Gastroesophageal sphincter (tissue), 4 donors: Measurements from ENCODE around the gene NEURL1. TPM values are rescaled to one million over a fixed set of nuclear protein-coding genes. Genes with fewer than 3 reads are reported as not detected.

ENCODE experiments used
- ATAC-seq: fragments of 150-250 bp; one replicate; pipeline ENCODE4 v1.9.1; 2016; ENCODE audit warnings: mild to moderate bottlenecking, moderate library complexity
- H3K27ac ChIP-seq, 4 donors: fragments of 200-600 bp; sonication (generic) in 3 of 4; 1 replicate in 3 of 4; 2 replicates in 1 of 4; pipeline ENCODE4 v1.5.1; 2016 to 2019
- H3K27me3 ChIP-seq: fragments of 200-600 bp; sonication (generic); one replicate; pipeline ENCODE4 v1.5.1; 2019
- H3K36me3 ChIP-seq, 2 donors: fragments of 200-600 bp; sonication (generic); one replicate each; pipeline ENCODE4 v1.5.1; 2019; ENCODE audit warnings: control low read depth in 1 of 2
- H3K4me1 ChIP-seq, 3 donors: fragments of 200-600 bp; sonication (generic); 1 replicate in 2 of 3; 2 replicates in 1 of 3; pipeline ENCODE4 v1.5.1; 2016 to 2019; ENCODE audit warnings: control low read depth in 2 of 3
- H3K4me3 ChIP-seq, 2 donors: fragments of 200-600 bp; sonication (generic); one replicate each; pipeline ENCODE4 v1.5.1; 2019; ENCODE audit warnings: mild to moderate bottlenecking in 1 of 2, moderate library complexity in 1 of 2
- H3K9me3 ChIP-seq, 3 donors: fragments of 200-600 bp; sonication (generic); one replicate each; pipeline ENCODE4 v1.5.1; 2017 to 2019; ENCODE audit warnings: control low read depth in 2 of 3
- EP300 ChIP-seq: sonication (generic); formaldehyde crosslinking; IDR thresholded peaks from one replicate; pipeline ENCODE4 v1.6.1; 2017; ENCODE audit warnings: antibody characterized with exemption, mild to moderate bottlenecking
- POLR2A ChIP-seq, 2 donors: fragments of 450-650 bp; IDR thresholded peaks; one replicate each; pipeline ENCODE4 v1.6.1; 2017; ENCODE audit warnings: antibody characterized with exemption in 2 of 2, mild to moderate bottlenecking in 2 of 2, moderate library complexity in 1 of 2
- POLR2AphosphoS5 ChIP-seq: sonication (generic); formaldehyde crosslinking; IDR thresholded peaks from one replicate; pipeline ENCODE4 v1.6.1; 2017; ENCODE audit warnings: antibody characterized with exemption
- WGBS, 2 donors: methylation state at CpG; one replicate each; pipeline ENCODE4 v1.1.5; 2018; ENCODE audit warnings: low coverage in 1 of 2; 5-methylcytosine and 5-hydroxymethylcytosine counted together
- total RNA-seq, 4 donors: library from RNA; depleted of rRNA; stranded (reverse); fragments of >200 nt; gene quantifications; one replicate each; pipeline ENCODE4 v1.1.0, GENCODE V29; 2016
- TF ChIP-seq, protein P1 (sequence below), 4 experiments: fragments of 200-600 bp in 2 of 4; fragments of 450-650 bp in 2 of 4; sonication (generic) in 1 of 4; IDR thresholded peaks; one replicate each; pipeline ENCODE4 v1.5.1; 2017 to 2019; ENCODE audit warnings: antibody characterized with exemption in 4 of 4, mild to moderate bottlenecking in 2 of 4, moderate library complexity in 2 of 4

NEURL1 gene
- total RNA-seq, 4 donors from 2014 or later = 0.15 to 0.27 (median 0.19) TPM; not detected in 1

DNA sequence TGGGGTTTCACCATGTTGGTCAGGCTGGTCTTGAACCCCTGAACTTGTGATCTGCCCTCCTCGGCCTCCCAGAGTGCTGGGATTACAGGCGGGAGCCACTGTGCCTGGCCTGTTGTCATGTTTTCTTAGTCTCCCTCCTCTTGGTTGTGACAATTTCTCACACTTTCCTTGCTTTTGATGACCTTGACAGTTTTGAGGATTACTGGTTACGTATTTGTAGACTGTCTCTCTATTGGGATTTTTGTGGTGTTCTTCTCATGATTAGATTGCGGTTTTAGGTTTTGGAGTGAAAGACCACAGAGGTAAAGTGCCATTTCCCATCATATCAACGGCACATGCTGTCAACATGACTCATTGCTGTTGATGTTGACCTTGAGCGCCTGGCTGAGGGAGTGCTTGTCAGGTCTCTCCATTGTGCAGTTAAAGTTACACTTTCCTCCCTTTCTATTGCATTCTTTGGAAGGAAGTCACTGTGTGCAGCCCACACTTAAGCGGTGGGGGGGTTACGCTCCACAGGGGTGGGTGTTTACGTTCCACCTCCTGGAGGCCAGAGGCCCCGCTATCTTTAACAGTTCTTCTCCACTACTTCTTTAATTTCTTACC, 10.8 kb downstream of the NEURL1 start:
- H3K27me3 ChIP-seq = peaks cover 16% of the 10 kb centered on the region
- no peak overlapping the region for H3K27ac ChIP-seq
- no peaks in the 10 kb centered on the region for H3K9me3 ChIP-seq
- no peak for ATAC-seq
- TF ChIP-seq EP300 = no peak
- TF ChIP-seq POLR2AphosphoS5 = no peak
- TF ChIP-seq, protein P1, sequence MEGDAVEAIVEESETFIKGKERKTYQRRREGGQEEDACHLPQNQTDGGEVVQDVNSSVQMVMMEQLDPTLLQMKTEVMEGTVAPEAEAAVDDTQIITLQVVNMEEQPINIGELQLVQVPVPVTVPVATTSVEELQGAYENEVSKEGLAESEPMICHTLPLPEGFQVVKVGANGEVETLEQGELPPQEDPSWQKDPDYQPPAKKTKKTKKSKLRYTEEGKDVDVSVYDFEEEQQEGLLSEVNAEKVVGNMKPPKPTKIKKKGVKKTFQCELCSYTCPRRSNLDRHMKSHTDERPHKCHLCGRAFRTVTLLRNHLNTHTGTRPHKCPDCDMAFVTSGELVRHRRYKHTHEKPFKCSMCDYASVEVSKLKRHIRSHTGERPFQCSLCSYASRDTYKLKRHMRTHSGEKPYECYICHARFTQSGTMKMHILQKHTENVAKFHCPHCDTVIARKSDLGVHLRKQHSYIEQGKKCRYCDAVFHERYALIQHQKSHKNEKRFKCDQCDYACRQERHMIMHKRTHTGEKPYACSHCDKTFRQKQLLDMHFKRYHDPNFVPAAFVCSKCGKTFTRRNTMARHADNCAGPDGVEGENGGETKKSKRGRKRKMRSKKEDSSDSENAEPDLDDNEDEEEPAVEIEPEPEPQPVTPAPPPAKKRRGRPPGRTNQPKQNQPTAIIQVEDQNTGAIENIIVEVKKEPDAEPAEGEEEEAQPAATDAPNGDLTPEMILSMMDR (IDR thresholded peaks at IDR 0.05) = no peak
- no peak for TF ChIP-seq POLR2A (IDR thresholded peaks at IDR 0.05)
- H3K36me3 ChIP-seq = no peaks in the 10 kb centered on the region
- H3K4me3 ChIP-seq = no peak overlapping the region
- peaks cover 0 to 8% (median 3%) of the 10 kb centered on the region in 3 donors for H3K4me1 ChIP-seq
- 43 to 51% methylated on average over 5 to 8 of the region's 10 CpGs for WGBS, 2 donors

DNA sequence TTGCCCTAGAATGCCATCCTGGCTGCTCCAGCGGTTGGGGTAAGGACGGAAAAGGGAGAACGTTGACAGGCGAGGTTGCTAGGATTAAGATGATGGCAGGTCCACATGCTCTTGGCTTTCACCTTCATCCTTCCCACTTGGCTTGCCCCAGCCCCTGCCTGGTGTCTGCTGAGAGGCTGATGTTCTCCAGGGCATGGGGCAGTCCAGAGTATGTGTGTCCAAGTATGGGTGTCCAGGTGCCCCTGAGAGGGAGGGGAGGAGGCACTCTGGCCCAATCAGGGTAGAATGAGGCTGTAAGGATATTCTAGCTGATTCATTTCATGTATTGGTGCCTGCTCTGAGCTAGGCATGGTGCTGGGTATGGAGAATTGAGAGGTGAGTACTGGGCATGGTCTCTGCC, 12.6 kb downstream of the NEURL1 start:
- ATAC-seq = no peak
- no peak overlapping the region for H3K27ac ChIP-seq
- WGBS, 2 donors = 78 to 91% methylated on average over 4 of the region's 4 CpGs

DNA sequence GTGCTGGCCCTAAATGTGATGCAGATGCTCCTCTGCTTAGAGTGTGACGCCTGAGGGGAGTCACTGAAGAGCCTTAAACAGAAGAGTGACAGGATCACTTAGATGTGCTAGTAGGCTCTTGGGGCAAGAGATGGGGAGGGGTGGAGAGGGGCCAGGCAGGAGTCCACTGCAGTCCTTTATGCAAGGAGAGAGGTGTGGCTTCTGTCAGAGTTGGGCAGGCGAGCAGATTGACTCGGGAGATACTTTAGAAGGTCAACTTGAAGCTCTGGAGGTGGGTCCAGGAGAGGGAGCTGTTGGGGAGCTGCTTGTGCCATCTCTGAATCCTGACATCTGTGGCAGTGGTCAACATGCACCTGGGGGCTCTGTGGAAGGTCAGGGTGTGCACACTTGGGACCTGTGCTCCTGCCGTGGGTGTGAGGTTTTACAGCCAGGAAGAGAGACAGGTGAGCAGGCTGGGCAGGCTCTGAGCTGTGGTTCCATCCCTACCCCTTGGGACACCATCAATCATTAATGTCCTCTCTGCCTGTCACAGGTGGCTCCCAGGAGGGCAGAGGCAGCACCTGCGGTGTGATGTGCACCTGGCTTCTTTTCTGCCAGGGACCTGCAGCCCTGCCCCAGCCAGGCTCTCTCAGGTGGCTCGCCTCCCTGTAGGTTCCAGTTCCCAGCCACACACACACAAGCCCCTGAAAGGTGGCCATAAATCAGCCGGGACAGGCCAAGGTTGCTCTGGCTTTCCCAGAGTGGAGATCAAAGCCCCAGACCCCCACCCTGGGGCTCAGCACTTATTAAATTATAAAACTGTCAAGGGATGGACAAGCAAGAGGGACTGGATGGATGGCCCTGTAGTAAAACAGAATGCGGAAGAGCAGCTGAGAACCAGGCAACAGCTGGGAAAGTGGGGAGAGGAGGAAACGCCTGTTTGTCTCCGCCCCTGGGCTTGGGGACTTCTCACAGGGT, 14.0 kb downstream of the NEURL1 start:
- Histone ChIP-seq H3K27me3 (peaks cover 7% of the 10 kb centered on the region), H3K9me3 (no peaks in the 10 kb centered on the region), H3K4me1 (peaks cover 0 to 14% (median 3%) of the 10 kb centered on the region in 3 donors), H3K36me3 (no peaks in the 10 kb centered on the region), H3K27ac (no peak overlapping the region), H3K4me3 (no peak overlapping the region)
- 70% methylated on average over 5 of the region's 10 CpGs; no CpG with 5 or more reads in 1 of the 2 donors for WGBS, 2 donors
- no peak for ATAC-seq
- TF ChIP-seq POLR2AphosphoS5 (no peak), POLR2A (IDR thresholded peaks at IDR 0.05) (no peak), EP300 (no peak)
- TF ChIP-seq, protein P1 (IDR thresholded peaks at IDR 0.05) = no peak

More for the DNA sequence above, 12.6 kb downstream of the NEURL1 start:
- TF ChIP-seq, protein P1 (IDR thresholded peaks at IDR 0.05) = no peak
- TF ChIP-seq EP300 = no peak
- Histone ChIP-seq H3K4me1 (peaks cover 0 to 8% (median 3%) of the 10 kb centered on the region in 3 donors), H3K36me3 (no peaks in the 10 kb centered on the region), H3K27me3 (peaks cover 7% of the 10 kb centered on the region), H3K4me3 (no peak overlapping the region), H3K9me3 (no peaks in the 10 kb centered on the region)

DNA sequence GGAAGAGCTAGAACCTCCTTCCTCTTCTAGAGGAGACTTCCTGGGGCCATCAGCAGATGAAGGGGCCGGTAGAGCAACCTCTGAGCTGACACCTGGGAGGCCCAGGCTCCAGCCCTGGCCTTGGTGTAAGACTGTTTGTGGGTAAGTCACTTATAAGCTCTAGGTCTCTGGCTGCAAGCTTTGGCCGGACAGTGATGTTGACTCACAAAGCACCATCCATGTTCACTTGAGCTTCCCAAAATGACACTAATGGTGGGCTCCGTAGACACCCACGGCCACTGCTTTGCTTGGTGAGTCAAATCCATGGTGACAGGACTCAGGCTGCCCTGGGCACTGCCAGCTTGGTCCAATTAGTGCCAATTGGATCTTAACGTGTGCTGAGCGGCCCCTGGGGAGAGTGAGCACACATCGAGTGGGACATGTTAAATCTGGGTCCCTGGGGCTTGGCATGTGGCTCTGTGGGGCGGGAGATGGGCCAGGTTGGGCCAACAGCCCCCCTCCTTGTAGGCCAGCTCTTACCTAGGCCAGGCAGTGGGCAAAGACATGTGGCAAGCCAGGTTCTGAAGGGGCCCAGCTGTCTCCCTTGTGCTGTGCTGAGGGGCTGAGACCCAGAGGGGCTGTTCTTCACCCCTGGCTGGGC, 16.7 kb downstream of the NEURL1 start:
- H3K27me3 ChIP-seq = peaks cover 7% of the 10 kb centered on the region
- WGBS, 2 donors = no CpG with 5 or more reads among the region's 8 CpGs
- TF ChIP-seq POLR2AphosphoS5 = no peak
- no peaks in the 10 kb centered on the region for H3K36me3 ChIP-seq
- ATAC-seq = no peak
- H3K4me1 ChIP-seq = peaks cover 0 to 33% (median 8%) of the 10 kb centered on the region in 3 donors
- no peaks in the 10 kb centered on the region for H3K9me3 ChIP-seq
- no peak overlapping the region for H3K27ac ChIP-seq
- H3K4me3 ChIP-seq = no peak overlapping the region
